Cardiac muscle cell (in vitro differentiated cells and primary cell): ENCODE measurements around the gene PCDH15. TPM values are rescaled to one million over a fixed set of nuclear protein-coding genes. Genes with fewer than 3 reads are reported as not detected.
A peak's percentile ranks its signal among the peaks of the same experiment; 100 is the strongest.

Experiments used
- DNase-seq, 2 donors: peaks; one replicate each; pipeline versions ENCODE4 v3.0.0 to v3.0.0-alpha.2; 2010 to 2017; ENCODE audit warnings: low read depth in 1 of 2, low spot score in 1 of 2
- H3K27ac ChIP-seq: fragments of 200-600 bp; sonication (generic); 2 replicates; pipeline ENCODE4 v1.5.1; 2016
- H3K27me3 ChIP-seq: fragments of 200-600 bp; sonication (generic); 2 replicates; pipeline ENCODE4 v1.6.0; 2016; ENCODE audit warnings: control low read depth
- H3K36me3 ChIP-seq: fragments of 200-600 bp; sonication (generic); 2 replicates; pipeline ENCODE4 v1.5.1; 2016; ENCODE audit warnings: control low read depth
- H3K4me1 ChIP-seq: fragments of 200-600 bp; sonication (generic); 2 replicates; pipeline ENCODE4 v1.8.1; 2017; ENCODE audit warnings: low read depth, mild to moderate bottlenecking, mixed run types
- H3K4me3 ChIP-seq: fragments of 200-600 bp; sonication (generic); 2 replicates; pipeline ENCODE4 v1.5.1; 2016; ENCODE audit warnings: mild to moderate bottlenecking
- H3K9me3 ChIP-seq: fragments of 200-600 bp; sonication (generic); 2 replicates; pipeline ENCODE4 v1.5.1; 2017; ENCODE audit warnings: low read depth, mild to moderate bottlenecking, control low read depth
- polyA plus RNA-seq: library from polyadenylated mRNA; unstranded; fragments of >200 nt; fragmentation: Nextera tagmentation; extraction: Ambion mirVana; gene quantifications from 2 replicates; pipeline ENCODE4 v1.2.1, GENCODE V29; 2016
- total RNA-seq: library from RNA; depleted of rRNA; stranded (reverse); fragments of >200 nt; gene quantifications from 2 replicates; pipeline ENCODE4 v1.2.3, GENCODE V29; 2016
- TF ChIP-seq, protein P1 (sequence below): IDR thresholded peaks from 2 replicates; pipeline ENCODE4 v1.5.1; 2012; ENCODE audit warnings: low read depth, mild to moderate bottlenecking, low read length

Gene PCDH15
- total and polyA plus RNA-seq, 2 experiments from 2014 or later: 0.30 TPM; not detected in 1

DNA sequence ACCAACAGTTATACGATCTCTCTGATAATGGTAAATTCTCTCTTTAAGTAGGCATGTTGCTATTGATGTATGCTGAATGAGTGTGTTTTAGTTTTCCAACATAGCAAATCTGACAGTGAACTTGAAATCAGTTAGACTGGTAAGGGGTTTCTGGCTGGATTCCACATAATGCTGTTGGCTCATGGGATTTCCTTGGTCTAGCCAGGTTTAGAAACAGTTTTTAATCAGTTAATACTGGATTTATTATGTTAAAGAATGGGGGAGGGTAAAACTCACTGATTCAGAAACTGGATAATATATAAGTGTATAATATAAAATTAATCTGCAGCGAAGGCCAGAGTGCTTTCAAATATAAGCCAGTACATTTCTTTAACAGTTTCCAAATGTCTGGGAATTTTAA lies 55.6 kb downstream of the PCDH15 start:
- TF ChIP-seq, protein P1, sequence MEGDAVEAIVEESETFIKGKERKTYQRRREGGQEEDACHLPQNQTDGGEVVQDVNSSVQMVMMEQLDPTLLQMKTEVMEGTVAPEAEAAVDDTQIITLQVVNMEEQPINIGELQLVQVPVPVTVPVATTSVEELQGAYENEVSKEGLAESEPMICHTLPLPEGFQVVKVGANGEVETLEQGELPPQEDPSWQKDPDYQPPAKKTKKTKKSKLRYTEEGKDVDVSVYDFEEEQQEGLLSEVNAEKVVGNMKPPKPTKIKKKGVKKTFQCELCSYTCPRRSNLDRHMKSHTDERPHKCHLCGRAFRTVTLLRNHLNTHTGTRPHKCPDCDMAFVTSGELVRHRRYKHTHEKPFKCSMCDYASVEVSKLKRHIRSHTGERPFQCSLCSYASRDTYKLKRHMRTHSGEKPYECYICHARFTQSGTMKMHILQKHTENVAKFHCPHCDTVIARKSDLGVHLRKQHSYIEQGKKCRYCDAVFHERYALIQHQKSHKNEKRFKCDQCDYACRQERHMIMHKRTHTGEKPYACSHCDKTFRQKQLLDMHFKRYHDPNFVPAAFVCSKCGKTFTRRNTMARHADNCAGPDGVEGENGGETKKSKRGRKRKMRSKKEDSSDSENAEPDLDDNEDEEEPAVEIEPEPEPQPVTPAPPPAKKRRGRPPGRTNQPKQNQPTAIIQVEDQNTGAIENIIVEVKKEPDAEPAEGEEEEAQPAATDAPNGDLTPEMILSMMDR: no peak
- H3K4me3 ChIP-seq: no peak overlapping the region

DNA sequence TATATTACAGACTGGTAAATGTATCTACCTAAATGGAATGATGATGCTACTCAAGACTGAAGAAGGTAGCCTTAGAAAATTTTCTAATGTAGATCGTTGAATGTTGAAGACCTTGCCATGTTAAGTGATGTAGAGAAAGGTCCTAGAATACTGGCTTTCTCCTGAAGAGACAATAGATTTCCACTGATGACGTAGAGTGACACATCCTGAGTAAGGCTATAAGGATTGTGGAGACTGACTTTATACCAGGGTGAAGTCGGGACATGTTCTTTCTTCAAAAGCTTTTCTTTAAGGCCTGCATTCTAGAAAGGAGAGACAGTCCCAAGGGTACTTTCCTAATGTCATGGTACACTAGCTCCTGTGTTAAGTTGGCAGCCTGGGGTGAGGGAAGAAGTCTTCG lies 58.6 kb downstream of the PCDH15 start:
- DNase-seq: no peak
- Histone ChIP-seq H3K27me3 (no peaks in the 10 kb centered on the region), H3K27ac (no peak overlapping the region), H3K36me3 (no peaks in the 10 kb centered on the region), H3K9me3 (no peaks in the 10 kb centered on the region), H3K4me3 (no peak overlapping the region), H3K4me1 (no peaks in the 10 kb centered on the region)
- TF ChIP-seq, protein P1: no peak

More for the DNA sequence above, 55.6 kb downstream of the PCDH15 start:
- DNase-seq: no peak
- no peaks in the 10 kb centered on the region for H3K36me3 ChIP-seq
- no peak overlapping the region for H3K27ac ChIP-seq
- H3K27me3 ChIP-seq: no peaks in the 10 kb centered on the region
- no peaks in the 10 kb centered on the region for H3K4me1 ChIP-seq
- H3K9me3 ChIP-seq: no peaks in the 10 kb centered on the region

DNA sequence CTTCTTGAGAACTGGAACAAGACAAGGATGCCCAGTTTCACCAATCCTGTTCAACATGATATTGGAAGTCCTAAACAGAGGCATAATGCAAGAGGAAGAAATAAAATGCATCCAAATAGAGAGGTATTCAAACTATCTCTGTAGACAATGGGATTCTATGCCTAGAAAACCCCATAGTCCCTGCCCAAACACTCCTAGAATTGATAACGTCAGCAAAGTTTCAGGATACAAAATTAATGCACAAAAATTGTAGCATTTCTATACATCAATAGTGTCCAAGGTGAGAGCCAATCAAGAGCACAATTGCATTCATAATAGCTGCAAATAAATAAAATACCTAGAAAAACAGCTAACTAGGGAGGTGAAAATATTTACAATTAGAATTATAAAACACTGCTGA lies 72.5 kb downstream of the PCDH15 start:
- Histone ChIP-seq H3K4me1 (no peaks in the 10 kb centered on the region), H3K4me3 (no peak overlapping the region), H3K9me3 (no peaks in the 10 kb centered on the region), H3K27me3 (no peaks in the 10 kb centered on the region), H3K27ac (no peak overlapping the region), H3K36me3 (no peaks in the 10 kb centered on the region)
- no peak for DNase-seq
- TF ChIP-seq, protein P1: no peak

DNA sequence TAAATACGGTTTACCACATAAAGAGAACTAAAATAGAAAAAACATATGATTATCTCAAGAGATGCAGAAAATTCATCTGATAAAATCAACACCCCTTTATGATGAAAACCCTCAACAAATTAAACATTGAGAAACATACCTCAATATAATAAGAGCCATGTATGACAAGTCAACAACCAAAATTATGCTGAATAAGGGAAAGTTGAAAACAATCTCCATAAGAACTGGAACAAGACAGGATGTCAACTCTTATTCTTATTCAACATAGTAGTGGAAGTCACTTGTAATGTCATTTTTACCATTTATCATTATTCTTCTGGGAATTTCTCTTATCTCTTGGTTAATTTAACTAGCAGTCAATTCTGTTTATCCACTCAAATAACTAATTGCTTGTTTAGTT lies 79.0 kb downstream of the PCDH15 start:
- Histone ChIP-seq H3K27me3 (no peaks in the 10 kb centered on the region), H3K36me3 (no peaks in the 10 kb centered on the region), H3K27ac (no peak overlapping the region), H3K4me3 (no peak overlapping the region), H3K4me1 (no peaks in the 10 kb centered on the region), H3K9me3 (no peaks in the 10 kb centered on the region)
- DNase-seq: no peak
- TF ChIP-seq, protein P1: no peak

DNA sequence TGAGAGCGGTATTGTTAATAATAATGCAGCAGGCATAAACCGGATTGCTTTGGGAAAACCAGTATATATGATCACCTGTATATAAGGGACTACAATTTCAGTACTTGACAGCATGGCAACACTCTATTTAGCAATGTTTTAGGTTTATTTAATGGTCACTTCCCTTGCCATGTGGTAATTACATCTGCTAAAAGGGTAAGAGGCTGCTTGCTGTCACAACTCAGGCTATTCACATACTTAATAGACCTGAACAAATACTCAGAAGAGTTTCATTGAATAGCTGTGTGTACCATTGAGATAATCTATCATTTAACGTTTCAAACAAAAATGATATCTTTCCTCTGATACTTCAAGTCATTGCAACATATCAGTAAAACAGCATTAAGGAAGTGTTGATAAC lies 90.1 kb downstream of the PCDH15 start:
- H3K9me3 ChIP-seq: no peaks in the 10 kb centered on the region
- H3K4me3 ChIP-seq: no peak overlapping the region
- H3K4me1 ChIP-seq: no peaks in the 10 kb centered on the region
- TF ChIP-seq, protein P1: no peak
- no peak for DNase-seq
- no peak overlapping the region for H3K27ac ChIP-seq
- no peaks in the 10 kb centered on the region for H3K36me3 ChIP-seq
- H3K27me3 ChIP-seq: no peaks in the 10 kb centered on the region

DNA sequence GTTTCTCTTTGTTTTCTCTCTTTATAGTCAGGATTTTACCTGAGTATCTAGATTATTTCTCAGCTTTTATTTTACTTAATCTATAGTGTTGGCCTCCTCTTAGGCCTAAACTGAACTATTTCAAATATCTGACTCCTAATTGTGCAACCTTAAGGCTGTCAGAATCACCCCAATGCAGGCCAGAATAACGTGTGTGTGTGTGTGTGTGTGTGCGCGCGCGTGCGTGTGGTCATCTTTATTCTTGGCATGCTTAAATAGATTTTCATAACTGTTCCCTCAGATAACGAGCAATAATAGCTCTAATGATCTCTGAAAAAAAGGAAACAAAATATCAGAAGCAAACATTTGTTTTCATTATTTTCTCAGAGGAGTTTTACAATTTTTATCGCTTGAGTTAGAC lies 92.4 kb downstream of the PCDH15 start:
- Histone ChIP-seq H3K36me3 (no peaks in the 10 kb centered on the region), H3K4me3 (no peak overlapping the region), H3K4me1 (no peaks in the 10 kb centered on the region), H3K9me3 (no peaks in the 10 kb centered on the region), H3K27me3 (no peaks in the 10 kb centered on the region), H3K27ac (no peak overlapping the region)
- TF ChIP-seq, protein P1: no peak
- DNase-seq: peak in 1 of 2 donors; percentile 1
